ENCODE data around the gene SBF1. TPM values are rescaled to one million over a fixed set of nuclear protein-coding genes. Genes with fewer than 3 reads are reported as not detected.

Gene SBF1
- total RNA-seq, 1 donor from 2014 or later = 96.5 TPM

DNA sequence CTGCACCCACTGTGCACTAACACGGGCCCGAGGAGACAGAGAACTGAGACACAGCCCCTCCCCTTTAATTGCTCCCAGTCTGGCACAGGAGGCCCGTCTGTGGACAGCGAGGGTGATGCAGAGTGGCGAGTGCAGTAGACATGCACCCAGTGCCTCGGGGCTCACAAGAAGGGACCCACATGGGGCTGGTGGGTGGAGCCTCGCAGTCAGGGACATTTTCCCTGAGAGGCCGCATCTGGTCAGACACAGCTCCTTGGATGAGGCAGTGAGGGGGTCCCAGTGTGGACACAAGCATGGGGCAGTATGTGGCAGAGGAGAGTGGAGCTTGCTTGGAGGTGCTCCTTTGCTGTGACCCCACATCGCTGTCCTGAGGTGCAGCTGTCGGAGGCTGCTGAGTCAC is 54.8 kb downstream of the SBF1 start:
- Mint-ChIP-seq H3K27me3 (no peaks in the 10 kb centered on the region), H3K36me3 (ENCODE audit: insufficient read depth) (peaks cover 24% of the 10 kb centered on the region), H3K4me3 (ENCODE audit: low read depth) (no peak overlapping the region), H3K4me1 (ENCODE audit: low read depth) (no peaks in the 10 kb centered on the region), H3K27ac (peak overlapping the region; percentile 29), H3K9me3 (ENCODE audit: low read depth) (no peaks in the 10 kb centered on the region)
- TF ChIP-seq, protein P1, sequence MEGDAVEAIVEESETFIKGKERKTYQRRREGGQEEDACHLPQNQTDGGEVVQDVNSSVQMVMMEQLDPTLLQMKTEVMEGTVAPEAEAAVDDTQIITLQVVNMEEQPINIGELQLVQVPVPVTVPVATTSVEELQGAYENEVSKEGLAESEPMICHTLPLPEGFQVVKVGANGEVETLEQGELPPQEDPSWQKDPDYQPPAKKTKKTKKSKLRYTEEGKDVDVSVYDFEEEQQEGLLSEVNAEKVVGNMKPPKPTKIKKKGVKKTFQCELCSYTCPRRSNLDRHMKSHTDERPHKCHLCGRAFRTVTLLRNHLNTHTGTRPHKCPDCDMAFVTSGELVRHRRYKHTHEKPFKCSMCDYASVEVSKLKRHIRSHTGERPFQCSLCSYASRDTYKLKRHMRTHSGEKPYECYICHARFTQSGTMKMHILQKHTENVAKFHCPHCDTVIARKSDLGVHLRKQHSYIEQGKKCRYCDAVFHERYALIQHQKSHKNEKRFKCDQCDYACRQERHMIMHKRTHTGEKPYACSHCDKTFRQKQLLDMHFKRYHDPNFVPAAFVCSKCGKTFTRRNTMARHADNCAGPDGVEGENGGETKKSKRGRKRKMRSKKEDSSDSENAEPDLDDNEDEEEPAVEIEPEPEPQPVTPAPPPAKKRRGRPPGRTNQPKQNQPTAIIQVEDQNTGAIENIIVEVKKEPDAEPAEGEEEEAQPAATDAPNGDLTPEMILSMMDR (IDR thresholded peaks at IDR 0.05; ENCODE audit: unreplicated experiment) = no peak
- no peak for DNase-seq (ENCODE audit: low spot score, unreplicated experiment)

DNA sequence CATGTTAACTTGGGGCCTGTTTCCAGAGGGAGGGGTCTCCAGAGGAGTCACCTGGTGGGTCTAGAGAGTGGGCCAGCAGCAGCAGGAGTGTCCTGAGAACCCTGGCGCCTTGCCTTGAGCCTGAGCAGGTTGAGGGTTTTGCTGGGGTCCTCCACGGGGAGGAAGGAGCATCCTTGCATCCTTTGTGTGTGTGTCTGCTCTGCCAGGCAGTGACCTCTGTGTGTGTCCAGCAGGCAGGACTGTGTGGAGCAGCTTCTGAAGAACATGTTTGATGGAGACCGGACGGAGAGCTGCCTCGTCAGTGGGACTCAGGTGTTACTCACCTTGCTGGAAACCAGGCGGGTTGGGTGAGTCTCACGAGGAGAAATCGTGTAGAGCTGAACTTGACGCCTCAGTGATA is 55.7 kb downstream of the SBF1 start:
- no peaks in the 10 kb centered on the region for H3K9me3 Mint-ChIP-seq (ENCODE audit: low read depth)
- TF ChIP-seq, protein P1 (IDR thresholded peaks at IDR 0.05; ENCODE audit: unreplicated experiment) = no peak
- H3K27ac Mint-ChIP-seq = no peak overlapping the region
- H3K4me1 Mint-ChIP-seq (ENCODE audit: low read depth) = no peaks in the 10 kb centered on the region
- H3K36me3 Mint-ChIP-seq (ENCODE audit: insufficient read depth) = peaks cover 20% of the 10 kb centered on the region
- H3K4me3 Mint-ChIP-seq (ENCODE audit: low read depth) = no peak overlapping the region
- no peak for DNase-seq (ENCODE audit: low spot score, unreplicated experiment)
- no peaks in the 10 kb centered on the region for H3K27me3 Mint-ChIP-seq

DNA sequence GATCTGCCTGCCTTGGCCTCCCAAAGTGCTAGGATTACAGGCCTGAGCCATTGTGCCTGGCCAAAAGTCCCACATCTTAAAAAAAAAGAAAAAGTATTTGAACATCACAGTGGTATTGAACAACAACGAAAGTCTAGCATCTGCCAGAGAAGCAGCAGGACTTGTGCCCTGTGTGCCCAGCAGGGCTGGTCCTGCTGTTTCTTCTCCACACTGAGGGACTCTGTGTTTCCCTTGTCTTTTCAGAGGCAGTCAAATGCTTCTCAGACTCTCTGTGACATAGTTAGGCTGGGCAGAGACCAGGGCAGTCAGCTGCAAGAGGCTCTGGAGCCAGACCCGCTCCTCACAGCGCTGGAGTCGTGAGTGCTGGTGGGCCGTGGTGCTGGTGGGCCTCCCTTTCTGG is 56.2 kb downstream of the SBF1 start:
- no peak for DNase-seq (ENCODE audit: low spot score, unreplicated experiment)
- H3K27me3 Mint-ChIP-seq = no peaks in the 10 kb centered on the region
- no peak overlapping the region for H3K4me3 Mint-ChIP-seq (ENCODE audit: low read depth)
- peaks cover 21% of the 10 kb centered on the region for H3K36me3 Mint-ChIP-seq (ENCODE audit: insufficient read depth)
- no peaks in the 10 kb centered on the region for H3K9me3 Mint-ChIP-seq (ENCODE audit: low read depth)
- no peak overlapping the region for H3K27ac Mint-ChIP-seq
- TF ChIP-seq, protein P1 (IDR thresholded peaks at IDR 0.05; ENCODE audit: unreplicated experiment) = no peak
- H3K4me1 Mint-ChIP-seq (ENCODE audit: low read depth) = no peaks in the 10 kb centered on the region

DNA sequence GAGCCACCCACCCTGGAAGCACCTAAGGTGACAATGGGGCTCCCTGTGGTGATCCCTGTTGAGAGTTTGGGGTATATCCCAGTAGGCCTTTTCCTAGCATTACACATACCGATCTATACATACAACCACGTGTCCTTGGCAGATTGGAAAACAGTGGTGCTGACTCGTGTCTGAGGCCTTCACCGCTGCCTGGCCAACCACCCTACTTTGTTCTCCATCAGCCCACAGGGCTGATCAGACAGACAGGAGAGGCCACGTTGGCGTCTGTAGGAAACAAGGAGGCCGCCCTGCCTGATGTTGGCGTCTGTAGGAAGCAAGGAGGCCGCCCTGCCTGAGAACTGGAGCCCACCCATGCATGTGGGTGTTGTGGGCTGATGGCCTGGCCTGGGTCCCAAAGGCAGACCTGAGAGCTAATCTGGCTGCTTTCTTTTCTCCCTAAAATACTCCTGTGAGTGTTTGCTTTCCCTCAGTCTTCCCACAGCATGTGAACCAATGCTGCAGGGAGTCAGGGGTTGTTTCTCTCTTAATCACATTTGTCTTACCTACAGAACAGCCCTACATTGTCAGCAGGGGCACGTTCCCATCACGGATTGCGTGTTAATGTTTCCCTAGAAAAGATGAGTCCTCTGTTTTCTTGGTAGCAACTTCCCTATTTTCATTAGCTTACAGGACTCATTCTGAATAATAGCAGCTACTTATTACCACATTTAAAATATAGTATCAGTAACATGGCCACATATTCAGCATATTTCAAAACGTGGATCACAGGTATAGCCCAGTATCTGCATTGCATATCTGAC is 57.2 kb downstream of the SBF1 start:
- Mint-ChIP-seq H3K36me3 (ENCODE audit: insufficient read depth) (peaks cover 20% of the 10 kb centered on the region), H3K4me3 (ENCODE audit: low read depth) (no peak overlapping the region), H3K4me1 (ENCODE audit: low read depth) (no peaks in the 10 kb centered on the region), H3K27ac (no peak overlapping the region), H3K27me3 (no peaks in the 10 kb centered on the region), H3K9me3 (ENCODE audit: low read depth) (no peaks in the 10 kb centered on the region)
- no peak for DNase-seq (ENCODE audit: low spot score, unreplicated experiment)
- TF ChIP-seq, protein P1 (IDR thresholded peaks at IDR 0.05; ENCODE audit: unreplicated experiment) = no peak

DNA sequence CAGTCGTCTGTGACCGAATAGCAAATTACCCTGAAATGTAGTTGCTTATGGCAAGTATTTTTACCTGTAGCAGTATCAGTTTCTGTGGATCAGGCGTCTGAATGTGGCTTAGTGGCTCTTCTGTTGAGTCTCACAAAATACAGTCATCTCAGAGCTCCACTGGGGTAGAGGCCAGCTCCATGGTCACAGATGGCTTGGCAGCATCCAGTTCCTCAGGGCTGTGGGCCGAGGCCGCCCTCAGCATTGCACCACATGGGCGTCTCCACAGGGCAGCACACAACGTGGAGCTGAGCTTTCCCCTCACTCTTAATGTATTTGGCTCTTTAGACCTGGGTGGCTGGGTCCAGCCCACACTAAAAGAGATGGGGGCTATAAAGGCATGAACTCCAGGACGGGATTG is 57.8 kb downstream of the SBF1 start:
- Mint-ChIP-seq H3K4me3 (ENCODE audit: low read depth) (no peak overlapping the region), H3K27ac (no peak overlapping the region), H3K9me3 (ENCODE audit: low read depth) (no peaks in the 10 kb centered on the region), H3K36me3 (ENCODE audit: insufficient read depth) (peaks cover 20% of the 10 kb centered on the region), H3K27me3 (no peaks in the 10 kb centered on the region), H3K4me1 (ENCODE audit: low read depth) (no peaks in the 10 kb centered on the region)
- no peak for DNase-seq (ENCODE audit: low spot score, unreplicated experiment)
- TF ChIP-seq, protein P1 (IDR thresholded peaks at IDR 0.05; ENCODE audit: unreplicated experiment) = no peak

Data from progenitor cell of endocrine pancreas (in vitro differentiated cells).